Activated CD4-positive, alpha-beta memory T cell treated with anti-CD3 and anti-CD28 coated beads for 36 hours (primary cell): ENCODE measurements around the gene ATOSB. TPM values are rescaled to one million over a fixed set of nuclear protein-coding genes. Genes with fewer than 3 reads are reported as not detected.

ENCODE experiments used
- total RNA-seq, 2 experiments: library from RNA; stranded (reverse); gene quantifications; one replicate each; pipeline ENCODE4 v1.2.3, GENCODE V29; 2021

Gene ATOSB
- total RNA-seq, 2 experiments from 2014 or later = 9.1 to 9.6 TPM

Other genes starting within 250 kb of the ATOSB start
- under 1 TPM in 1 of 2 experiments, not detected in 1; 0.12 TPM for gene PHF24, start 157.6 kb downstream of the ATOSB start, total RNA-seq
- gene DNAJB5, start 126.1 kb downstream of the ATOSB start, total RNA-seq = 10 to 100 TPM; 11.5 to 12.0 TPM
- 100 to 1,000 TPM; 283 to 292 TPM for gene VCP, start 43.2 kb downstream of the ATOSB start, total RNA-seq
- gene FANCG, start 35.9 kb downstream of the ATOSB start, total RNA-seq = 100 to 1,000 TPM; 103 to 107 TPM
- 10 to 100 TPM; 19.3 to 20.9 TPM for gene PIGO, start 19.3 kb downstream of the ATOSB start, total RNA-seq
- gene STOML2, start 12.7 kb downstream of the ATOSB start, total RNA-seq = 100 to 1,000 TPM; 162 TPM
- gene UNC13B, start 46.1 kb upstream of the ATOSB start, total RNA-seq = 1 to 10 TPM; 3.6 to 4.6 TPM